DOHH2 (cell line): ENCODE results near the gene STXBP5L.
"Not testable (repeated sequence)": the region's sequence is repeated elsewhere in the genome, so short reads cannot be mapped to it uniquely, and the experiment has no call there.

Source experiments
- CTCF ChIP-seq: fragments of 200-600 bp; sonication (generic); IDR thresholded peaks from one replicate; pipeline ENCODE4 v1.5.1; 2014; ENCODE audit warnings: antibody characterized with exemption, mild to moderate bottlenecking, low read depth, low read length; ENCODE audit not compliant: poor library complexity, severe bottlenecking
- EZH2phosphoT487 ChIP-seq: fragments of 200-600 bp; sonication (generic); IDR thresholded peaks from 2 replicates; pipeline ENCODE4 v1.6.1; 2017; ENCODE audit warnings: borderline replicate concordance, mild to moderate bottlenecking, antibody characterized with exemption, low read length, moderate library complexity, mixed read lengths

GRCh38 chr3:121398051-121398450 lies 490.0 kb downstream of the STXBP5L start:
- TF ChIP-seq CTCF, EZH2phosphoT487: not testable (repeated sequence)
